MV-4-11 (cell line): ENCODE results near the gene METTL22.

Experiments
- DNase-seq: peaks from one replicate; lab custom pipeline; 2025; lab: John Stamatoyannopoulos, UW

The METTL22 gene

DNA sequence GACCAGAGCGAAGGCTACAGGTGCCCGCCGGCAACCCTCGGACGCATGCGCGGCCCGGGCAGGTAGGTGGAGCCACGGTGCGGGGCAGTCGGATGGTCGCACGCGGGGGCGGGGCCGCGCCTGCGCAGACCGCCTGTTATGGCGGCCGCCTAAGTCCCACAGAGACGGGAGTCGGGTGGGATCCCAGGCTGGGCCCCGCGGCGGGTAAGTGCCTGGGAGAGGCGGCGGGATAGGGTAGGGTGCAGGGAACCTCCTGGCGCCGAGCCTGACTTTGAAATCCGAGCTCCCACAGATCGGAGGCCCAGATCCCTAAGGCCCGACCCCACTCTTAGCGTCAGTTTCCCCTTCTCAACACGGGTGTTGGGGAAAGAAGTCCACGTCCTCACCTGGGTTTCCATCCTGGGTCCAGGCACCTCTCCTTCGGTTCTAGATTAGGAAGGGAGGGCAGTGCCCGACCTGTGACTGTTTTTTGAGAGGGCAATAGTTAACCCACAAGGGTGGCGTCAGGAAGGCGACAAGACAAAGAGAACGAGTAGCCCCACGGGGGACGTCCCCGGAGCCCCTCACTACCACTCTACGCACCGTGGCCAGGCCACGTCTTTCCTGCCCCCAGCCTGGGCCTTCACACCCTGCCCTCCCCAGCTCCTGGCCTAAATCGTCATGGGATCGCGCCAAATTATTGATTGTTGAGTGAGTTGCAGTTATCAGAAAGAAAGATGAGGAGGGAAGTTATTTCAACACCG, at the start of gene METTL22:
Gene METTL22 (plus strand): TSS at position 127 of the 743 bp plus-strand sequence. CDS start 3,968 bp downstream, outside the sequence.
- DNase-seq = peak; percentile 76

DNA sequence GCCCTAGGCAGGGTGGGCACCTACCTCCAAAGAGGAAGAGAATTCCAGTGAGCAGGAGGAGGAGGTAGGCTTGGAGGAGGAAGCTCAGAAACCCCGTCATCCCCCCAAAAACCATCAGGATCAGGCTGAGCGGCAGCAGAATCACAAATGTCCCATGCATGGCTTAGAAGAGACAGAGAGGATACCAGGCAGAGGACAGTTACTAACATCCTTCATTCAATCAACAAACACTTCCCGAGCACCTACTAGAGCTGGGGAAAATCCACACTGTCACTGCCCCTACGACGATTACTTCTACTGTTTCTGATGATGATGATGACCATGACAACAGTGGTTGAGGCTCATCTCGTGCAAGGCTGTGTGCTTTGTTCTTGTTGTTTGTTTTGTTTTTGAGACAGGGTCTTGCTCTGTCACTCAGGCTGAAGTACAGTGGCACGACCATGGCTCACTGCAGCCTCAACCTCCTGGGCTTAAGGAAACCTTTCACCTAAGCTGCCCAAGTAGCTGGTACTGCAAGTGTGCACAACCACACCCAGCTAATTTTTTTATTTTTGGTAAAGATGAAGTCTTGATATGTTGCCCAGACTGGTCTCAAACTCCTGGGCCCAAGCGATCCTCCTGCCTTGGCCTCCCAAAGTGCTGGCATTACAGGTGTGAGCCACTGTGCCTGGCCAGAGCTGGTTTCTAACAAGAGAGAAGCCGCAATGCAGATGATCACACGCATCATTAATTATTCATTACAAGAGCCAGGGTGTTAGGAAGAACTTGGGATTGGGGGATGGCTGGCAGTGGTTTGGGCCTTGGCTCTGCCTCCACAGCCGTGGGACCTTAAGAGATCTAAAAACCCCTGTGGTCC, 49.2 kb upstream of the METTL22 start:
- DNase-seq = no peak

GRCh38 chr16:8572919-8573724, 48.4 kb upstream of the METTL22 start:
- DNase-seq = peak; percentile 46

DNA sequence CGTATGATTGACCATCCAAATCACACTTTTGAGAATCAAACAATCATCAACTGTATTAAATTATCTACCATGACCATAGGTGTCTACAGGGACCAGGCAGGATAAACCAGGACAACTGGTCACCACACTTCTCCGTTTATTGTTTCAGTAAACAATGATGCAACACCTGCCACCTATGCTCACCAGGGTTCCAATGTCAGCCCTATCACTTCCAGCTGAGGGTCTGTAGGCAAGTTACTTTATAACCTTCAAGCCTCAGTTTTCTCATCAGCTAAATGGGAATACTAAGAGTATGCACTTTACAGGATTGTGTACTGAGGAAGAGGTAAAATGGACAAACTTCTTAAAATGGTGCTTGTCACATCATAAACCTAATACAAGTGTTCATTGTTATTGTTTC, 46.1 kb upstream of the METTL22 start:
- DNase-seq = no peak

- no peak for DNase-seq
These were observed 45.1 kb upstream of the METTL22 start for GRCh38 chr16:8576141-8577004.

DNA sequence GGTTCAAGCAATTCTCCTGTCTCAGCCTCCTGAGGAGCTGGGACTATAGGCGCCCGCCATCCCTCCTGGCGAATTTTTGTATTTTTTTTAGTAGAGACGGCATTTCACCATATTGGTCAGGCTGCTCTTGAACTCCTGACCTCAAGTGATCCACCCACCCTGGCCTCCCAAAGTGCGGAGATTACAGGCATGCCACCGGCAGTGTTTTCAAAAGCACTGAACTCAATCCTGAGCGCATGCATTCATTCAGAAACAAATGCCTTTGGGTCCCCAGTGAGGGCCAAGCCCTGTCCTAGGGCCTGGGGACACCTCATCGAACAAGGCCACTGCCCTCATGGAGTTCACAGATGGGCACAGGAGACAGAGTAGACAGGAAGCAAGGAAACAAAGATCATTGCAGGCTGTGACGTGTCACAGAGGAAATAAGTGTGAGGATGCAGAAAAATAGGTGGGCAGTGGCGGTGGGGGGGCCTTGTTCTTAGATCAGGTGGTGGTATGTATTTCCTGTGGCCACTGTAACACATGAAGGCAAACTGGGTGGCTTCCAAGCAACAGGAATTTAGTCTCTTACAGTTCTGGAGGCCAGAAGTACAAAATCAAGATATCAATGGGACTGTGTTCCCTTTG, 43.7 kb upstream of the METTL22 start:
- DNase-seq = no peak

DNA sequence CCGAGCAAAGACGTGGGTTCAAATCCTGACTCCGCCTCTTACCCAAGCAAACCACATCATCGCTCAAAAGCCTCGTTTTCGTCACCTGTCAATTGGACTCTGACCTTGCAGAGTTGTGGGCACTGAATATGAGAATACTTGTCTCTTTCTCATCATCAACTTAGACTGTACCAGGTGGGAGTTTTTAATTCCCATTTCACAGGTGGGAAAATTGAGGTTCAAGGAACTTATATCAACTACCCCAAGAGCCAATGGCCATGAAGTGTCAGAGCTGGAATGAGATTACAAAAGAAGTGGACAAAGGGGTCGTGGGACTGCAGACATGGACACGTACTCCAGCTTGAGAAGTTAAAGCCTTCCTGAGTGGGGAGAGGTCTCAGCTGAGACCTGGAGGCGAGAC, 41.9 kb upstream of the METTL22 start:
- no peak for DNase-seq

DNA sequence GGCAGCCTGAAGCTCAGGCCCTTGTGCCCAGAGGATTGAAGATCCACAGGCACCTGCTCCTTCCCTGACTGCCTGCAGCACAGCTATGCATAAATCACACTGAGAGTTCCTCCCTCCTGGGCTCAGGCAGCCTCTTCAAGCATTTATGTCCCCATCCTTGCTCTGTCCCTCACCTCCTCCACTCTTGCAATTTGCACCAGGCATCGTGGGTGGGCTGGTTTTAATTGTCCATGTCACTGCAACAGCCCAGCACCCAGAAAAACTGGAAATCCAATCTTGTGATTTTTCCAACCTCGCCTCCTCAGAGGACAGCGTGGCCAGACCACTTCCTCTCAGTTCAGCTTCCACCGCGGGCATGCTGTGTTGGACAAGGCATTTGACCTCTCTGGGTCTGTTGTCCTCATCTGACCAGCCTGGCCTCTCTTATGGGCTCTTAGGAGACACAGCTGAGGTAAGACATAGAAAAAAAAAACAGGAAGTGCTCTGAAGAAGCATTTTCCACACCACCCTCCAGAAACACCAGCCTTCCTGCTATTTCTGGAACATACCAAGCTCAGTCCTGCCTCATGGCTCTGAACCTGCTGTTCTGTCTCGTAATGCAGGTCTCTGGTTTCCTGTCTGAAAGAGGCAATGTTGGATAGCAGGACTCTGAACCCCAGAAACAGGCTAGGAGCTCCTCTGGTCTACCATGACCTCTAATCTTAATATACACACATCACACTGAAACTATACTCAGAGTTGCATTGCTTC, 39.5 kb upstream of the METTL22 start:
- DNase-seq = peak; percentile 85

DNA sequence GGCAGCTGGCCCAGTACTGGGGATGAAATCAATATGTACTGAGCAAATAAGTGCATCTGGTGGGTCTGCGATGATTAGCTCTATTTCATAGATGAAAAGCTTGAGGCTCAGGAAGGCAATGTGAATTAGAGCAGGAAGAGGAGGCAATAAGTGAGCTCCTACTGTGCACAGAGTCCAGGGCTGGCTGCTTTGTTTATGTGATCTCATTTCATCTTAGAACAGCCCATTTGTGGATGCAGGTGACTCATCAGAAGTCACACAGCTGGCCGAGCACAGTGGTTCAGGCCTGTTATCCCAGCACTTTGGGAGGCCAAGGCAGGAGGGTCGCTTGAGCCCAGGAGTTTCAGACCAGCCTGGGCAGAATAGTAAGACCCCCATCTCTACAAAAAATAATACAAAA, 38.3 kb upstream of the METTL22 start:
- no peak for DNase-seq

GRCh38 chr16:8583732-8584131, 37.8 kb upstream of the METTL22 start:
- DNase-seq = no peak

DNA sequence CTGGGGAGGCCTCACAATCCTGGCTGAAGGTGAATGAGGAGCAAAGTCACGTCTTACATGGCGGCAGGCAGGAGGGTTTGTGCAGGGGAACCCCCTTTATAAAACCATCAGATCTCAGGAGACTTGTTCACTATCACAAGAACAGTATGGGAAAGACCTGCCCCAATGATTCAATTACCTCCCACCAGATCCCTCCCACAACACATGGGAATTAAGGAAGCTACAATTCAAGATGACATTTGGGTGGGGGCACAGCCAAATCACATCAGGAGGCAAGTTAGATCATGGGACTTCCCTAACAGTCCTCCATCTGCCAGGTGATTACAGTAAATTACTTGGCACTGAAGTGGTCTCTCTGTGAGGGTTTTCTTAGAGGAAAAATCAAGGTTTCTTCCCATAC, 36.5 kb upstream of the METTL22 start:
- DNase-seq = no peak

GRCh38 chr16:8585857-8586256, 35.6 kb upstream of the METTL22 start:
- DNase-seq = peak; percentile 9

DNA sequence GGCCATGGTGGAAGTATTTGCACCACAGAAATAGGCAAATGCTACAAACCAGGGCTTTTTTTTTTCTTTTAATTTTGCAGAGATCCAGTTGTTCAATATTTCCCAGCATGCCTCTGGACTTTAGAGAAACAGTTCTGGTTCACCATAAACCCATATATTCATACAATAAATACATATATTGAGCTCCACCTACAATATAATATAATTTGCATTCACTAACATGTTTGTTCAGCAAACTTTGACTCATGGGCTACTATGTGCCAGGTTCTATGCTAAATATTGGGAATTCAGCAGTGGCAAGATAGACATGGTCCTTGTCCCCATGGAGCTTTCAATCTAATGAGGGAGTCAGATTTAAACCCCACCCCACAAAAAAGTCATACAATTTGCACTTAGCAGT, 34.4 kb upstream of the METTL22 start:
- DNase-seq = no peak

- DNase-seq = no peak
These were observed 32.8 kb upstream of the METTL22 start for GRCh38 chr16:8588682-8589056.

- no peak for DNase-seq
These were observed 32.2 kb upstream of the METTL22 start for GRCh38 chr16:8589057-8589899.

DNA sequence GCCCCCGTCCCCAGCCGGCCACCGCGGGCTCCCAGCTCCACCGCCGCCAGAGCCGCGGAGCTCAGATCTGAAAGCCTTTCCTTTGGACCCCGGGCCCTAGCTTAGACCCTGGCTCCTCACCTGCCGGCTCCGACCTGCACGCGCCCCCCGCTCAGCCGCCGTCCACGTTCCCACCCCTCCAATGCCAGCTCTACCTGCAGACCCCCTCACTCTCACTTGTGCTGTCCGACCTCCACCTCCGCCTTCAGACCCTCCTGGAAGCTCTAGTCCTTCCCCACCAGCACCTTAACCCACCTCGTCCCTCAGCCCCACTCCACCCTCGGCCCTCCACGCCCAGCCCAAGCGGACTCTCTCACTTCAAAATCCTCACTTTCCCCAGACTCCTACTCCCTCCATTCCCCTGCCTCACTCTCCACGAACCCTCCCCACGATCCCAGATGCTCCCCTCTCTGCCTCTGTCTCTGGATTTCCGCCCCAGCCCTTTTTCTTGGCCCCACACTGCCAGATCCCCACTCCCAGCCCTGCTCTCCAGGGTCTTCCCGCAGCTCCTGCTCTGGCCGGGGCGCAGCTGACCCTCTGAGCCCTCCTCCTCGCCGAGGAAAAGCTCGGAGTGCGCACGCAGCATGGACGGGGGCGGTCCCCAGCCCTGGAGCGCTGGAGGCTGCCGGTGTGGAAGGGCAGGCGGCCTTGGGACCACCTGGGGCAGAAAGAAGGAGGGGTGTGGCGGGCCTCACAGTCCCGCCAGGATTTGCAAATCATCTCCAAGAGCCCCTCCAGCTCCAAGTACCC, 31.4 kb upstream of the METTL22 start, which contains the start of gene TMEM114:
Gene TMEM114 (minus strand): TSS at position 612 of the 789 bp plus-strand sequence. CDS start 673 bp downstream, outside the sequence.
- DNase-seq = no peak

- DNase-seq = no peak
These were observed 30.7 kb upstream of the METTL22 start for GRCh38 chr16:8590811-8591210.

DNA sequence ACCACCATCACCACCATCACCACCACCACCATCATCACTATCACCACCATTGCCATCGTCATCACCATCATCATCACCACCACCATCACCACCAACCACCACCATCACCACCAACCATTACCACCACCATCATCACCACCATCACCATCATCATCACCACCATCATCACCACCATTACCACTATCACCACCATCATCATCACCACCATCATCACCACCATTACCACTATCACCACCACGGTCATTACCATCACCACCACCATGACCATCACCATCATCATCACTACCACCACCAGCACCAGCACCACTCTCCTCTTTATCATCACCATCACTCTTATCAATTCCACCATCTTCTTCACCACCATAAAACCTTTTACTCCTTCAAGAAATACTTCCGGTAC, 30.0 kb upstream of the METTL22 start:
- DNase-seq = no peak
